Sigmoid colon (tissue), 4 donors: ENCODE measurements around the gene SLC24A4.

Source experiments
- EP300 ChIP-seq, 4 donors: sonication (generic); formaldehyde crosslinking; IDR thresholded peaks; one replicate each; pipeline ENCODE4 v1.6.1; 2017; ENCODE audit warnings: antibody characterized with exemption in 4 of 4
- POLR2A ChIP-seq, 2 donors: fragments of 450-650 bp; IDR thresholded peaks; one replicate each; pipeline ENCODE4 v1.6.1; 2016; ENCODE audit warnings: antibody characterized with exemption in 2 of 2, mild to moderate bottlenecking in 2 of 2, moderate library complexity in 2 of 2
- POLR2AphosphoS5 ChIP-seq, 4 donors: sonication (generic); formaldehyde crosslinking; IDR thresholded peaks; one replicate each; pipeline ENCODE4 v1.6.1; 2017; ENCODE audit warnings: antibody characterized with exemption in 4 of 4
- TF ChIP-seq, protein P1 (sequence below), 4 experiments: fragments of 450-650 bp in 3 of 4; fragments of 200-600 bp in 1 of 4; IDR thresholded peaks; one replicate each; pipeline ENCODE4 v1.5.1; 2016 to 2019; ENCODE audit warnings: antibody characterized with exemption in 4 of 4, mild to moderate bottlenecking in 3 of 4, moderate library complexity in 2 of 4

DNA sequence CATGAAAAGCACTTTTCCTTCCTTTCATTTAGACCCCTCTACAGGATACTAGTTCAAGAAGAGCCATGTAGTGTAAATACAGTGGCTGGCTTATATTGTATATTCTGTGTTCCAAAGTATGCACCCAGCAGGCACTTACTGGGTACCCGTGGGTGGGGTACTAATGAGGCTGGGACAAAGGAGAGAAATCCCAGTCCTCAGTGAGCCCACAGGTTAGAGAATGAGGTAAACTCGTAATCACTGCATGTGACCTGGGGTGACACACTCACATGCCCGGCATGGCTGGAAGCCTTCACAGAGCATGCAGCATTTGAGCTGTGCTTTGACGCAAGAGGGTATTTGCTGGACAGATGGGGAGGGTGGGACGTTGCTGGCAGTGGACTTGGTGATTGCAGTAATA is 17.1 kb downstream of the SLC24A4 start:
- TF ChIP-seq POLR2A (IDR thresholded peaks at IDR 0.05) = no peak
- TF ChIP-seq, protein P1, sequence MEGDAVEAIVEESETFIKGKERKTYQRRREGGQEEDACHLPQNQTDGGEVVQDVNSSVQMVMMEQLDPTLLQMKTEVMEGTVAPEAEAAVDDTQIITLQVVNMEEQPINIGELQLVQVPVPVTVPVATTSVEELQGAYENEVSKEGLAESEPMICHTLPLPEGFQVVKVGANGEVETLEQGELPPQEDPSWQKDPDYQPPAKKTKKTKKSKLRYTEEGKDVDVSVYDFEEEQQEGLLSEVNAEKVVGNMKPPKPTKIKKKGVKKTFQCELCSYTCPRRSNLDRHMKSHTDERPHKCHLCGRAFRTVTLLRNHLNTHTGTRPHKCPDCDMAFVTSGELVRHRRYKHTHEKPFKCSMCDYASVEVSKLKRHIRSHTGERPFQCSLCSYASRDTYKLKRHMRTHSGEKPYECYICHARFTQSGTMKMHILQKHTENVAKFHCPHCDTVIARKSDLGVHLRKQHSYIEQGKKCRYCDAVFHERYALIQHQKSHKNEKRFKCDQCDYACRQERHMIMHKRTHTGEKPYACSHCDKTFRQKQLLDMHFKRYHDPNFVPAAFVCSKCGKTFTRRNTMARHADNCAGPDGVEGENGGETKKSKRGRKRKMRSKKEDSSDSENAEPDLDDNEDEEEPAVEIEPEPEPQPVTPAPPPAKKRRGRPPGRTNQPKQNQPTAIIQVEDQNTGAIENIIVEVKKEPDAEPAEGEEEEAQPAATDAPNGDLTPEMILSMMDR (IDR thresholded peaks at IDR 0.05) = no peak
- no peak for TF ChIP-seq EP300 (IDR thresholded peaks at IDR 0.05)
- TF ChIP-seq POLR2AphosphoS5 (IDR thresholded peaks at IDR 0.05) = no peak
